Nephron (organoid): ENCODE data around the gene APBA1.
"Not testable (repeated sequence)": the region's sequence is repeated elsewhere in the genome, so short reads cannot be mapped to it uniquely, and the experiment has no call there.

ENCODE experiments used
- H3K27ac Mint-ChIP-seq, 3 experiments: 2 replicates each; pipeline ENCODE4 v1.8.0; 2020; ENCODE audit warnings: mixed read lengths in 3 of 3, mild to moderate bottlenecking in 2 of 3, moderate library complexity in 1 of 3
- H3K27me3 Mint-ChIP-seq: 2 replicates; pipeline ENCODE4 v1.8.0; 2021; ENCODE audit warnings: low read depth, mild to moderate bottlenecking, moderate library complexity, mixed read lengths
- H3K36me3 Mint-ChIP-seq: 2 replicates; pipeline ENCODE4 v1.8.0; 2020; ENCODE audit warnings: low read depth, mixed read lengths
- H3K4me1 Mint-ChIP-seq: 2 replicates; pipeline ENCODE4 v1.8.0; 2020; ENCODE audit warnings: mixed read lengths
- H3K4me3 Mint-ChIP-seq, 3 experiments: 2 replicates each; pipeline ENCODE4 v1.8.0; 2020; ENCODE audit warnings: mild to moderate bottlenecking in 3 of 3, mixed read lengths in 3 of 3, moderate library complexity in 2 of 3
- H3K9me3 Mint-ChIP-seq: 2 replicates; pipeline ENCODE4 v1.8.0; 2020; ENCODE audit warnings: mixed read lengths
- CTCF ChIP-seq, 3 experiments: fragments of 200-600 bp; sonication (generic); IDR thresholded peaks; one replicate each; pipeline ENCODE4 v1.5.0; 2021; ENCODE audit warnings: antibody characterized with exemption in 3 of 3; ENCODE audit not compliant: unreplicated experiment in 3 of 3

Gene APBA1

GRCh38 chr9:69443178-69443577 lies 229.0 kb downstream of the APBA1 start:
- H3K4me1 Mint-ChIP-seq: peaks cover 15% of the 10 kb centered on the region
- peaks cover 8% of the 10 kb centered on the region for H3K27me3 Mint-ChIP-seq
- no peak for TF ChIP-seq CTCF (IDR thresholded peaks at IDR 0.05; ENCODE audit: unreplicated experiment in 3 of 3)
- H3K4me3 Mint-ChIP-seq: no peak overlapping the region
- H3K36me3 Mint-ChIP-seq: peaks cover 22% of the 10 kb centered on the region
- peaks cover 6% of the 10 kb centered on the region for H3K9me3 Mint-ChIP-seq
- no peak overlapping the region for H3K27ac Mint-ChIP-seq

GRCh38 chr9:69442486-69442885 lies 229.7 kb downstream of the APBA1 start:
- no peak overlapping the region for H3K4me3 Mint-ChIP-seq

GRCh38 chr9:69440254-69440955 lies 231.8 kb downstream of the APBA1 start:
- H3K27me3 Mint-ChIP-seq: not testable (repeated sequence)

More at GRCh38 chr9:69442486-69442885, 229.7 kb downstream of the APBA1 start:
- H3K36me3 Mint-ChIP-seq: peaks cover 17% of the 10 kb centered on the region
- peaks cover 15% of the 10 kb centered on the region for H3K4me1 Mint-ChIP-seq
- no peak for TF ChIP-seq CTCF (IDR thresholded peaks at IDR 0.05; ENCODE audit: unreplicated experiment in 3 of 3)
- H3K27me3 Mint-ChIP-seq: peaks cover 8% of the 10 kb centered on the region
- H3K27ac Mint-ChIP-seq: no peak overlapping the region
- H3K9me3 Mint-ChIP-seq: peaks cover 6% of the 10 kb centered on the region

GRCh38 chr9:69439654-69440053 lies 232.5 kb downstream of the APBA1 start:
- peaks cover 15% of the 10 kb centered on the region for H3K4me1 Mint-ChIP-seq
- H3K27ac Mint-ChIP-seq, H3K27me3 Mint-ChIP-seq, H3K4me3 Mint-ChIP-seq, H3K9me3 Mint-ChIP-seq: not testable (repeated sequence)
- peaks cover 16% of the 10 kb centered on the region for H3K36me3 Mint-ChIP-seq

More at GRCh38 chr9:69440254-69440955, 231.8 kb downstream of the APBA1 start:
- peaks cover 17% of the 10 kb centered on the region for H3K36me3 Mint-ChIP-seq
- not testable (repeated sequence) for H3K9me3 Mint-ChIP-seq, H3K4me3 Mint-ChIP-seq, H3K27ac Mint-ChIP-seq
- H3K4me1 Mint-ChIP-seq: peaks cover 15% of the 10 kb centered on the region

GRCh38 chr9:69433968-69434367 lies 238.2 kb downstream of the APBA1 start:
- no peaks in the 10 kb centered on the region for H3K4me1 Mint-ChIP-seq
- no peak overlapping the region for H3K4me3 Mint-ChIP-seq

GRCh38 chr9:69433392-69433791 lies 238.8 kb downstream of the APBA1 start:
- H3K27ac Mint-ChIP-seq: no peak overlapping the region
- no peaks in the 10 kb centered on the region for H3K9me3 Mint-ChIP-seq
- no peaks in the 10 kb centered on the region for H3K27me3 Mint-ChIP-seq
- no peaks in the 10 kb centered on the region for H3K36me3 Mint-ChIP-seq
- no peak overlapping the region for H3K4me3 Mint-ChIP-seq
- H3K4me1 Mint-ChIP-seq: no peaks in the 10 kb centered on the region
- TF ChIP-seq CTCF (IDR thresholded peaks at IDR 0.05; ENCODE audit: unreplicated experiment in 3 of 3): no peak

More at GRCh38 chr9:69433968-69434367, 238.2 kb downstream of the APBA1 start:
- Mint-ChIP-seq H3K9me3 (no peaks in the 10 kb centered on the region), H3K27me3 (no peaks in the 10 kb centered on the region), H3K36me3 (no peaks in the 10 kb centered on the region), H3K27ac (no peak overlapping the region)
- TF ChIP-seq CTCF (IDR thresholded peaks at IDR 0.05; ENCODE audit: unreplicated experiment in 3 of 3): no peak

- H3K4me1 Mint-ChIP-seq: no peaks in the 10 kb centered on the region
- H3K9me3 Mint-ChIP-seq: no peaks in the 10 kb centered on the region
- no peak overlapping the region for H3K4me3 Mint-ChIP-seq
- no peaks in the 10 kb centered on the region for H3K36me3 Mint-ChIP-seq
- no peak overlapping the region for H3K27ac Mint-ChIP-seq
- H3K27me3 Mint-ChIP-seq: no peaks in the 10 kb centered on the region
- TF ChIP-seq CTCF (IDR thresholded peaks at IDR 0.05; ENCODE audit: unreplicated experiment in 3 of 3): no peak
These were observed 239.5 kb downstream of the APBA1 start for GRCh38 chr9:69432623-69433022.
